Measurements from ENCODE around the gene MCC. TPM values are rescaled to one million over a fixed set of nuclear protein-coding genes. Genes with fewer than 3 reads are reported as not detected.

MCC gene
- total RNA-seq, 1 experiment from 2014 or later = 0.41 TPM

DNA sequence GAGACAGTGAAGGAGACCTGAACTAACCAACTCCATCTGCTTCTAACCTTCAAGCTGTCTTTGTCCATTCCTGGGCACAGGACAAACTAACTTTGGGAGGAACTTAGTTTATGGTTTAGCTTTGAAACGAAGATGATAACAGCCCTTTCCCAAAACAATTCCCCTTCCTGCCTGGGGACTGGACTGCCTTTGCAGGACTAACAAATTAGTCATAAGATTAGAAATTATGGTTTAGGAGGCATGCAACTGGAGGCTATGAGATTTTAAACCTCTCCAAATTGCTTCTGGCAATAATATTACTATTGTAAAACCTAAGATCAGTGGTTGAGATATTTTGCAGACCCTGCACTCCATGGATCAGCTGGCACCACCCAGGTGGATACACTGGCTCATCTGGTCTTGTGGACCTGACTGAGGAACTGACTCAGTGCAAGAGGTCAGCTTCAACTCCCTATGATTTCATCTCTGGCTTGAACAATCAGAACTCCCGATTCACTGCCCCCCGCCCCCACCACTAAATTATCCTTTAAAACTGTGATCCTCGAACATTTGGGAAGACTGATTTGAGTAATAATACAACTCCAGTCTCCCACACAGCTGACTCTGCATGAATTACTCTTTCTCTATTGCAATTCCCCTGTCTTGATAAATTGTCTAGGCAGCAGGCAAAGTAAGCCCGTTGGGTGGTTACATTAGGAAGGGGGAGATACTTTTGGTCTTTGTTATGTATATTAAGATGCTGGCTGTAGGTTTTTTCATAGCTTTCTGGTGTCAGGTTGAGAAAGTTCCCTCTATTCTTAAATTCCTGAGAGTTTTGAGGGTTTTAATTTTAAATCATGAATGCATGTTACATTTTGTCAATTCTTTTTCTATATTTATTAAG, 266.7 kb downstream of the MCC start:
- TF ChIP-seq SIN3A (IDR thresholded peaks at IDR 0.05; ENCODE audit: borderline replicate concordance, insufficient read depth, low read depth, low read length) (no peak), POLR2AphosphoS5 (IDR thresholded peaks at IDR 0.05; ENCODE audit: low read depth, low read length) (no peak), TCF7L2 (IDR thresholded peaks at IDR 0.05; ENCODE audit: low read depth, low read length) (no peak)
- TF ChIP-seq, protein P1, sequence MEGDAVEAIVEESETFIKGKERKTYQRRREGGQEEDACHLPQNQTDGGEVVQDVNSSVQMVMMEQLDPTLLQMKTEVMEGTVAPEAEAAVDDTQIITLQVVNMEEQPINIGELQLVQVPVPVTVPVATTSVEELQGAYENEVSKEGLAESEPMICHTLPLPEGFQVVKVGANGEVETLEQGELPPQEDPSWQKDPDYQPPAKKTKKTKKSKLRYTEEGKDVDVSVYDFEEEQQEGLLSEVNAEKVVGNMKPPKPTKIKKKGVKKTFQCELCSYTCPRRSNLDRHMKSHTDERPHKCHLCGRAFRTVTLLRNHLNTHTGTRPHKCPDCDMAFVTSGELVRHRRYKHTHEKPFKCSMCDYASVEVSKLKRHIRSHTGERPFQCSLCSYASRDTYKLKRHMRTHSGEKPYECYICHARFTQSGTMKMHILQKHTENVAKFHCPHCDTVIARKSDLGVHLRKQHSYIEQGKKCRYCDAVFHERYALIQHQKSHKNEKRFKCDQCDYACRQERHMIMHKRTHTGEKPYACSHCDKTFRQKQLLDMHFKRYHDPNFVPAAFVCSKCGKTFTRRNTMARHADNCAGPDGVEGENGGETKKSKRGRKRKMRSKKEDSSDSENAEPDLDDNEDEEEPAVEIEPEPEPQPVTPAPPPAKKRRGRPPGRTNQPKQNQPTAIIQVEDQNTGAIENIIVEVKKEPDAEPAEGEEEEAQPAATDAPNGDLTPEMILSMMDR (IDR thresholded peaks at IDR 0.05) = no peak
- TF ChIP-seq, protein P2, sequence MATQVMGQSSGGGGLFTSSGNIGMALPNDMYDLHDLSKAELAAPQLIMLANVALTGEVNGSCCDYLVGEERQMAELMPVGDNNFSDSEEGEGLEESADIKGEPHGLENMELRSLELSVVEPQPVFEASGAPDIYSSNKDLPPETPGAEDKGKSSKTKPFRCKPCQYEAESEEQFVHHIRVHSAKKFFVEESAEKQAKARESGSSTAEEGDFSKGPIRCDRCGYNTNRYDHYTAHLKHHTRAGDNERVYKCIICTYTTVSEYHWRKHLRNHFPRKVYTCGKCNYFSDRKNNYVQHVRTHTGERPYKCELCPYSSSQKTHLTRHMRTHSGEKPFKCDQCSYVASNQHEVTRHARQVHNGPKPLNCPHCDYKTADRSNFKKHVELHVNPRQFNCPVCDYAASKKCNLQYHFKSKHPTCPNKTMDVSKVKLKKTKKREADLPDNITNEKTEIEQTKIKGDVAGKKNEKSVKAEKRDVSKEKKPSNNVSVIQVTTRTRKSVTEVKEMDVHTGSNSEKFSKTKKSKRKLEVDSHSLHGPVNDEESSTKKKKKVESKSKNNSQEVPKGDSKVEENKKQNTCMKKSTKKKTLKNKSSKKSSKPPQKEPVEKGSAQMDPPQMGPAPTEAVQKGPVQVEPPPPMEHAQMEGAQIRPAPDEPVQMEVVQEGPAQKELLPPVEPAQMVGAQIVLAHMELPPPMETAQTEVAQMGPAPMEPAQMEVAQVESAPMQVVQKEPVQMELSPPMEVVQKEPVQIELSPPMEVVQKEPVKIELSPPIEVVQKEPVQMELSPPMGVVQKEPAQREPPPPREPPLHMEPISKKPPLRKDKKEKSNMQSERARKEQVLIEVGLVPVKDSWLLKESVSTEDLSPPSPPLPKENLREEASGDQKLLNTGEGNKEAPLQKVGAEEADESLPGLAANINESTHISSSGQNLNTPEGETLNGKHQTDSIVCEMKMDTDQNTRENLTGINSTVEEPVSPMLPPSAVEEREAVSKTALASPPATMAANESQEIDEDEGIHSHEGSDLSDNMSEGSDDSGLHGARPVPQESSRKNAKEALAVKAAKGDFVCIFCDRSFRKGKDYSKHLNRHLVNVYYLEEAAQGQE (IDR thresholded peaks at IDR 0.05; ENCODE audit: insufficient read depth in 1 of 2, low read depth in 2 of 2, low read length in 1 of 2) = no peak
- POLR2A ChIA-PET = no interaction called here
- no peak overlapping the region for H3K4me3 ChIP-seq (ENCODE audit: low read depth in 2 of 2, low read length in 2 of 2)
- BruUV-seq (replicated peaks) = no TSS peak
- H3K36me3 ChIP-seq (ENCODE audit: control insufficient read depth, insufficient read depth, low read length) = no peaks in the 10 kb centered on the region
- no peaks in the 10 kb centered on the region for H3K9me3 ChIP-seq (ENCODE audit: control insufficient read depth, insufficient read depth, low read depth, low read length)
- H3K27ac ChIP-seq (ENCODE audit: low read length) = no peak overlapping the region
- in situ Hi-C loops (cut with HindIII; ENCODE audit: low pct_unique_long_range_greater_than_20kb, low sequenced_read_pairs) = no loop called here
- CTCF ChIA-PET = no interaction called here
- ATAC-seq (no peak), DNase-seq (ENCODE audit: low read depth, low spot score) (no peak)
- intact Hi-C loops (cut with micrococcal nuclease; ENCODE audit: unreplicated experiment) = no loop called here
- H3K4me1 ChIP-seq (ENCODE audit: control insufficient read depth, insufficient read depth, low read length) = no peaks in the 10 kb centered on the region; the same call in 1 of the 2 replicates
- H3K27me3 ChIP-seq (ENCODE audit: control insufficient read depth, insufficient read depth, low read length) = no peaks in the 10 kb centered on the region

DNA sequence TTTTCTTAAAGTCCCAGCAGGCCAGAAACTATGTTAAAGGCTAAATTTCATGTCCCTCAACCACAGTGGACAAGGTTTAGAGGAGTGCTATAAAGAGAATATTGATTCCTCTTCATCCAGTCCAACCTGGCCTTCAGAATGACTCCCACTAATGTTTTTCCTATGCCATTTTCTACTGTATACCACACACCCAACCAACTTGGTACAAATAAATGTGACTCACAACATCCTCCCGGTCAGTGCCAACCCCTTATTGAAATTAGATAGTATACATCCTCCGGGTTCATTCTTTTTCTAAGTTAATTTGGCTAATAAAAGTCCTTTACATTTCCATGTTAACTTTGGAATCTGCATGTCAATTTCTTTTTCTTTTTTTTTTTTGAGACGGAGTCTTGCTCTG, 268.6 kb downstream of the MCC start:
- H3K4me1 ChIP-seq (ENCODE audit: control insufficient read depth, insufficient read depth, low read length) = no peaks in the 10 kb centered on the region; the same call in 1 of the 2 replicates
- H3K27ac ChIP-seq (ENCODE audit: low read length) = no peak overlapping the region
- CTCF ChIA-PET = no interaction called here
- in situ Hi-C loops (cut with HindIII; ENCODE audit: low pct_unique_long_range_greater_than_20kb, low sequenced_read_pairs) (no loop called here), intact Hi-C loops (cut with micrococcal nuclease; ENCODE audit: unreplicated experiment) (no loop called here)
- no peaks in the 10 kb centered on the region for H3K27me3 ChIP-seq (ENCODE audit: control insufficient read depth, insufficient read depth, low read length)
- POLR2A ChIA-PET = no interaction called here
- DNase-seq (ENCODE audit: low read depth, low spot score) (no peak), ATAC-seq (no peak)
- TF ChIP-seq, protein P2 (IDR thresholded peaks at IDR 0.05; ENCODE audit: insufficient read depth in 1 of 2, low read depth in 2 of 2, low read length in 1 of 2) = no peak
- no peak for TF ChIP-seq POLR2AphosphoS5 (IDR thresholded peaks at IDR 0.05; ENCODE audit: low read depth, low read length)
- no peak for TF ChIP-seq TCF7L2 (IDR thresholded peaks at IDR 0.05; ENCODE audit: low read depth, low read length)
- no peak for TF ChIP-seq SIN3A (IDR thresholded peaks at IDR 0.05; ENCODE audit: borderline replicate concordance, insufficient read depth, low read depth, low read length)
- TF ChIP-seq, protein P1 (IDR thresholded peaks at IDR 0.05) = no peak
- H3K4me3 ChIP-seq (ENCODE audit: low read depth in 2 of 2, low read length in 2 of 2) = no peak overlapping the region
- no peaks in the 10 kb centered on the region for H3K36me3 ChIP-seq (ENCODE audit: control insufficient read depth, insufficient read depth, low read length)
- no TSS peak for BruUV-seq (replicated peaks)
- H3K9me3 ChIP-seq (ENCODE audit: control insufficient read depth, insufficient read depth, low read depth, low read length) = no peaks in the 10 kb centered on the region

Data from Panc1 (cell line).